Stimulated activated naive CD8-positive, alpha-beta T cell treated with anti-CD3 and anti-CD28 coated beads, Interleukin-15, Interleukin-2, amounts not matched to agents 100 ng/mL and 50 ng/mL, for 24 hours (primary cell): ENCODE data around the gene PLS1.

Experiments
- H3K27ac Mint-ChIP-seq: one replicate; pipeline ENCODE4 v1.8.0; 2021; ENCODE audit warnings: mild to moderate bottlenecking, mixed read lengths
- H3K27me3 Mint-ChIP-seq: one replicate; pipeline ENCODE4 v1.8.0; 2021; ENCODE audit warnings: mixed read lengths
- H3K36me3 Mint-ChIP-seq: one replicate; pipeline ENCODE4 v1.8.0; 2021; ENCODE audit warnings: low read depth, mixed read lengths
- H3K4me1 Mint-ChIP-seq: one replicate; pipeline ENCODE4 v1.8.0; 2021; ENCODE audit warnings: low read depth, mixed read lengths
- H3K4me3 Mint-ChIP-seq: one replicate; pipeline ENCODE4 v1.8.0; 2021; ENCODE audit warnings: mild to moderate bottlenecking, mixed read lengths
- H3K9me3 Mint-ChIP-seq: one replicate; pipeline ENCODE4 v1.8.0; 2021; ENCODE audit warnings: mixed read lengths

PLS1 gene

DNA sequence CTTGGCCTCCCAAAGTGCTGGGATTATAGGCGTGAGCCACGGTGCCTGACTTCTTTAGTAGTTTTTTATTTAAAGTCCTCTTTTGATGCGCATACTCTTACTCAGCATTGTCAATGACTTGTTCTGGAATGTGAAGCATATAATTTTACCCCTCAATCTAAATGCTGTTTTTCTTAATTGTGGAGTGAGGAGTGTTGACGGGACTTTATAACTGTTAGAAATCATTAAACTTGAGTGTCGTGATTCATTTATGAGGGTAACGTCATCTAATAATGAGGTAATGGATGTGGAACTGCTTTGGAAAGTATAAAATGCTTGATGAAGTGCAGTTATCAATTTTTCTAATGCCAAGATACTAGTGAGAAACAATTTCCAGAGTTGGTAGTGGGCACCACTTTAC lies 48.3 kb downstream of the PLS1 start:
- Mint-ChIP-seq H3K4me1 (no peaks in the 10 kb centered on the region), H3K4me3 (no peak overlapping the region), H3K9me3 (no peaks in the 10 kb centered on the region)

DNA sequence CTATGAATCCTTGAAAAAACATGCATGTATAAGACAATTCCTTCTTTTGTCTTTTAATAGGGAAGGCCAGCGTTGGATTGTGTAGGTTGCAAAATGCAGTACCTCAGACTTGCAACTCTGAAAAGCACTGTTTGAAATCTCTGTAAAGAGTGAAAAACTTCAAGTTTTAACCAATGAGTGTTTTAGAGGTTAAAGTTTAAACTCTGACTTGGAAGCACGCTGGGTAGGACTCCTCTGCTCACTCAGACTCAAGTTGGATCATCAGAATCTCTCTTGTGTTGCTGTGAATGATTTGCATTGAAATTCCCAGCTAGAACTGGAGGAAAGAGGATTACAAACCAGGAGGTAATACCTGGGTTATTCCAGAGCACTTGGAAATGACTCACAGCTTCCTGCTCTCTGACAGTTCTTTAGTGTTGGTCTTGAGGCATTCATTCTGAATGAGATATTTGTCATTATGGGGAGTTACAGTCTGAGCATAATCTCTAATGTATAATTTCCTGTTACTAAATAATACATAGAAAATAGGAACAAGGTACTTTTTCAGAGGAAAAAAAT lies 49.1 kb downstream of the PLS1 start:
- no peaks in the 10 kb centered on the region for H3K4me1 Mint-ChIP-seq
- H3K27me3 Mint-ChIP-seq: peaks cover under 1% of the 10 kb centered on the region
- H3K9me3 Mint-ChIP-seq: no peaks in the 10 kb centered on the region
- H3K27ac Mint-ChIP-seq: no peak overlapping the region
- no peak overlapping the region for H3K4me3 Mint-ChIP-seq
- H3K36me3 Mint-ChIP-seq: no peaks in the 10 kb centered on the region

More for the DNA sequence above, 48.3 kb downstream of the PLS1 start:
- no peak overlapping the region for H3K27ac Mint-ChIP-seq
- H3K27me3 Mint-ChIP-seq: no peaks in the 10 kb centered on the region
- H3K36me3 Mint-ChIP-seq: no peaks in the 10 kb centered on the region

DNA sequence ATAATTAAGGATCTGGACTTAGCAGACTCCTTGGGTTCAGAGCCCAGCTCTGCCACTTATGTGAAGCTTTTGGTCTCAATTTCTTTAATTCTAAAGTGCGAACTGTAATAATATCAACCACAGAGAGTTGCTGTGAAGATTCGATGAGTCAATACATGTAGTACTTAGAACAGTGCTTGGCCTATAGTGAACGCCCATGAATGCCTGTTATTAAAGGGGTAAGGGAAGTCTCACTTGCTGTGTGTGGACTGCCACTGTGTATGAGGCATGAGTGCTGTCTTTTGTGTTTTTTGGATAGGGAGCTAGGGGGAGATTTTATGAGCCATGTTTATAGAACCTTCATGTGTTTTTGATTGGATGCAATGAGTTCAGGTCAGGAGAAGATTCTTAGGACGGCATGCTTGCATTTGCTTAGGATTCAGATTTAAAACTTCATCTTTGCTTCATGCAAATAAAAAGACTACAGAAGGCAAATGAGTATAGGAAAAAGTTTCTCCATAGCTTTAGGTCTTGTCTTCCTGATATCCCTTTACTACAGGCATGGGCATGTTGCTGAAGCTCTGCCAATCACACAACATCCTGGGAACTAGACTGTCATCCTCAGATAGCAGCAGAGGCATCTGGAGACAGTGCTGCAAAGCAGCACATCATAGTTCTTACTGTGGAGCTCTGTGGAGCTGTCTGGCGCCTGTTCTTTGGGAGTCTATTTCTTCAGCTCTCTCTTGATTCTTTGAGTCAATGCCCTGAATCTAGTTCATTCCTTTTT lies 50.0 kb downstream of the PLS1 start:
- Mint-ChIP-seq H3K9me3 (no peaks in the 10 kb centered on the region), H3K4me3 (no peak overlapping the region), H3K4me1 (no peaks in the 10 kb centered on the region), H3K27ac (no peak overlapping the region), H3K27me3 (peaks cover 4% of the 10 kb centered on the region), H3K36me3 (no peaks in the 10 kb centered on the region)

DNA sequence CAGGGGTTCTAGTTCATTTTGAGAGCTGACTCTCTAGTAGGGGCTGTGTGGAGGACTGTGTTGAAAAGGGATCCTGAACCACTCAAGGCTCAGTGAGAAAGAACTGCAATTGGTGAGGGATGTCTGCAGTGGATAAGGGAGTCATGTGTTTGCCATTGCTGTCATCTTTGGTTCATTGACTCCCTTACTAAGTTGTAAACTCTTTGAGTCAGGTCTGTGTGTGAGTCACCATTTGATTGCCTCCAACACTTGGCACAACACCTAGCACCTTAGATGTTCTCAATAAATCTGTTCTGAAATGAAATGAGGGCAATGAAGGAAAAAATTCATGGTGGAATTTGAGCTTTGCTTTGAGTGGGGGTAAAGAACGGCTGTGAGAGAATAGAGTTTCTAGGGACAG lies 51.7 kb downstream of the PLS1 start:
- Mint-ChIP-seq H3K4me1 (no peaks in the 10 kb centered on the region), H3K36me3 (no peaks in the 10 kb centered on the region), H3K27ac (no peak overlapping the region), H3K27me3 (peaks cover 4% of the 10 kb centered on the region), H3K4me3 (no peak overlapping the region), H3K9me3 (no peaks in the 10 kb centered on the region)

DNA sequence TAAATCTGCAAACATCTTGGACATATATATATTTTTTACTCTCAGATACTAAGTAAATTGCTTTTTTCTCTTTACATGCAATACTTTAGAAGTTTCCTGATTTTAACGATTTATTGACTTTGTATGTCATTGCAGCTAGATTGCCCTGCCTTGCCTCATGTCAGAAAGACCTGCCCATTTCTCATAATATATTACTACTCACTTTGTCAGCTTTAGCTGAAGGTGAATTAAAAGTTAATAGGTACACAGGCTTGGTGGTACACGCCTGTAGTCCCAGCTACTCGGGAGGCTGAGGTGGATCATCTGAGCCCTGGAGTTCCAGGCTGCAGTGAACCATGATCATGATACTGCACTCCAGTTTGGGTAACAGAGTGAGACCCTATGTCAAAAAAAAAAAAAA lies 52.8 kb downstream of the PLS1 start:
- Mint-ChIP-seq H3K27ac (no peak overlapping the region), H3K4me3 (no peak overlapping the region), H3K9me3 (no peaks in the 10 kb centered on the region), H3K36me3 (no peaks in the 10 kb centered on the region), H3K4me1 (no peaks in the 10 kb centered on the region), H3K27me3 (peaks cover 4% of the 10 kb centered on the region)

DNA sequence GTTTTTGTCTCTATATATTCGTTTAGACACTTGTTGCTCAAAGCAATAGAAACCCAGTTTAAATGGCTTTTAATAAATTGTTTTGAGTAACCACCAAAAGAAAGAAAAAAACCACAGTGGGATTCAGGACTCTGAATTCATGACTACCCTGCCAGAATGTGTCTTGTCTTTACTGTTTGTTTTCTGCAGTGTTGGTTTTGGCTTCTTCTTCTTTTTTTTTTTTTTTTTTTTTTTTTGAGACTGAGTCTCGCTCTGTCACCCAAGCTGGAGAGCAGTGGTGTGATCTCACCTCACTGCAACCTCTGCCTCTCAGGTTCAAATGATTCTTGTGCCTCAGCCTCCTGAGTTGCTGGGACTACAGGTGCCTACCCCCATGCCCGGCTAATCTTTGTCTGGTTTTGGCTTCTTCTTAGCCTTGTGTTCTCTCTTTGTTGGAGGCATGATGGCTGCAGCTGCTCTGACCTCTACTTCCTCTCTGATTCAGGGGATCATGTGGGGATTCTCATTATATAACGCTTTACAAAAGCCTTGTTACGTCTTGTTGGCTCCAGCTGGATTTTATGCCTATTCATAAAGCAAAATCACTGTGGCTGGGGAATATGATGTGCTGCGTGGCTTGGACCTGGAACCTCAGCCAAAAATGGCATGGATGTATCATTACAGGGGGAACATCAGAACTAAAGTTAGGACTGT lies 54.0 kb downstream of the PLS1 start:
- Mint-ChIP-seq H3K4me1 (no peaks in the 10 kb centered on the region), H3K27me3 (peaks cover 4% of the 10 kb centered on the region), H3K36me3 (no peaks in the 10 kb centered on the region), H3K4me3 (no peak overlapping the region), H3K27ac (no peak overlapping the region), H3K9me3 (no peaks in the 10 kb centered on the region)

DNA sequence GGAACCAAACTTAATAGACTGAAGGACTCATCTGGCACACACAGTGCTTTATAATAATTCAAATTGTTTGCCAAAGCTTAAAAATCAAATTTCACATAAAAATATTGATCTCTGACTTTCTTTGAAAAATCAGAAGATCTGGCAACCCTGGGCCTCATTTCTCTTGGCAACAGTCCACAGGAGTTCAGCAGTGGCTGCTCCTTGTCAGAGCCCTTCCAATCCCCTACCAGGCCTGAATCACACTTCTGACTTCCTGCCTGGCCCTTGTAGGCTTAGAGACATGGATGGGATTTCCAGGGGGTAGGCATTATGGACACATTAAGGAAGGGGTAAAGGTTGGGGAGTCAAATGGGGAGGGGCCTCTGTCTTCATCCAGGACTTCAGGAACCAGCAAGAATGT lies 55.5 kb downstream of the PLS1 start:
- no peaks in the 10 kb centered on the region for H3K36me3 Mint-ChIP-seq
- no peak overlapping the region for H3K4me3 Mint-ChIP-seq
- H3K27me3 Mint-ChIP-seq: peaks cover 4% of the 10 kb centered on the region
- no peaks in the 10 kb centered on the region for H3K9me3 Mint-ChIP-seq
- H3K27ac Mint-ChIP-seq: no peak overlapping the region
- H3K4me1 Mint-ChIP-seq: no peaks in the 10 kb centered on the region

DNA sequence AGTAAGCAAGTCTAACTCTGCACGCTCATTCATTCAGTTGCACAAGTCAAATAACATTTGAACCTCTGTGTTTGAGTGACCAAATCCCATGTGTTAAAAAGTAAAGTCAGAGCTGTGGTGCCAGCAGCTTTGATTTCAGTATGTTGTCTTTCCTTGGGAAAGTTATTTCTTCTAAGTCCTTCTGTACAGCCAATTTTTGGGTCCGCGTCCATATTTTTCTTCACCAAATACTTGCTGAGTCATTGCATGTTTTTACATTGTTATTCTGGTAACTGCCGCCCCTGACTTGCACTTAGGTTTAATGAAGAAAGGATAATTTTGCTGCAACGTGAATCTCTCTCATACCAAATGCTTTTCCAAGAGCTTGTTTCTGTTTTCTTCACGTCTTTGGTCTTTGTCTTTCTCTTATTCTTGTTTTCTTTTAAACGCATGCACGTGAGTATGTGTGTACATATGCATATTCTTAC lies 56.7 kb downstream of the PLS1 start:
- Mint-ChIP-seq H3K27me3 (peaks cover 4% of the 10 kb centered on the region), H3K36me3 (no peaks in the 10 kb centered on the region), H3K4me1 (no peaks in the 10 kb centered on the region), H3K27ac (no peak overlapping the region), H3K4me3 (no peak overlapping the region), H3K9me3 (no peaks in the 10 kb centered on the region)

DNA sequence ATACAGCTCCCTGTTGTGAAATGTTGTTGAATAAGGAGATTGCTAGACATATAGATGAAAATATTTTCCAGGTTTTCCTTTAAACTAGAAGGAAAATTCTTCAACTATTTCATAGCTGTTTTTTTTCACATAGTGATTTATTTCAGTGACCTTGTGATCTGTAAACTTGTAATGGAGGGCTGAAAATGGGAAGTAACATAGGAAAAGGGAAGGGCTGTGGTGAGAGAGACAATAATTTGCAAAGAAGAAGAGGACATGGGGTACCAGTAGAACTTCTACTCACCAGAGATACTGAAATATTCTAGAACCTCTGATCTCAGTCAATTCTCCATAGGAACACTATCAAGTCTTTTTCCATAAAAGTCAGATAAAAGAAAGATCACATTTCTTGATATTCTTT lies 60.4 kb downstream of the PLS1 start:
- no peaks in the 10 kb centered on the region for H3K36me3 Mint-ChIP-seq
- H3K27ac Mint-ChIP-seq: no peak overlapping the region
- H3K9me3 Mint-ChIP-seq: no peaks in the 10 kb centered on the region
- no peak overlapping the region for H3K4me3 Mint-ChIP-seq
- H3K4me1 Mint-ChIP-seq: no peaks in the 10 kb centered on the region
- no peaks in the 10 kb centered on the region for H3K27me3 Mint-ChIP-seq

DNA sequence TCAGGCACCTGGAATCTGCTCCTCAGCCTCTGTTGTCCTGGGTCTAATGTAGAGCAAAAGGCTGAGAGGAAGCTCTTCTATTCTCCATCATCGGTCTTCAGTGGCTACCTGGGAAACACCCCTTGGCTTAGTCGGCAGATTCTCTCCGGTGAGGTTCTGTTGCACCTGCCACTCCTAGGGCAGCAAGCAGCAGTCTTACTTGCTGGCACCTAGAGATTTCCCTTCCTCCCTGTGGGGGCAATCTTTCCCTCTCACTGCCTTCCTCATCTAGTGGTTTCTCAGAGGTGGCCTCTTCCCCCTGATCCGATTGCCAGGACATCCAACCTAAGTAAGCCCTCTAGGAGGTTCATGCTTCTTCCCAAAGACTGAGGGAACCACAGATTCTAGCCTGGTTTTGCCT lies 60.8 kb downstream of the PLS1 start:
- H3K27ac Mint-ChIP-seq: no peak overlapping the region
- no peaks in the 10 kb centered on the region for H3K9me3 Mint-ChIP-seq
- H3K36me3 Mint-ChIP-seq: no peaks in the 10 kb centered on the region
- H3K27me3 Mint-ChIP-seq: no peaks in the 10 kb centered on the region
- no peaks in the 10 kb centered on the region for H3K4me1 Mint-ChIP-seq
- no peak overlapping the region for H3K4me3 Mint-ChIP-seq

DNA sequence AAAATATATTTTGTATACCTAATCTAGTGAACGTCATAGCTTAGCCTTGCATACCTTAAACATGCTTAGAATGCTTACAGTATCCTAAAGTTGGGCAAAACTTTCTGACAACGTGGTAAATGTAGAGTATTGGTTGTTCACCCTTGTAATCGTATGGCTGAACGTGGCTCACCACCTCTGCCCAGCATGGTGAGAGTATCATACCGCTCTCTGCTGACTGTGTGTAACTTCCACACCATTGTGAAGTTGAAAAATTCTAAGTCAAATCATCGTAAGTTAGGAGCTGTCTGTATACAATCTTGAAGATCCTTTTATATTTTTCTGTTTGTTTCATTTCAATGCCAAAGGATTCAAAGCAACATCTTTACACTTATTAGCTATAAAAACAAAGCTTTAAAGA lies 64.2 kb downstream of the PLS1 start:
- Mint-ChIP-seq H3K27me3 (no peaks in the 10 kb centered on the region), H3K9me3 (no peaks in the 10 kb centered on the region), H3K27ac (no peak overlapping the region), H3K36me3 (no peaks in the 10 kb centered on the region), H3K4me3 (no peak overlapping the region), H3K4me1 (no peaks in the 10 kb centered on the region)

DNA sequence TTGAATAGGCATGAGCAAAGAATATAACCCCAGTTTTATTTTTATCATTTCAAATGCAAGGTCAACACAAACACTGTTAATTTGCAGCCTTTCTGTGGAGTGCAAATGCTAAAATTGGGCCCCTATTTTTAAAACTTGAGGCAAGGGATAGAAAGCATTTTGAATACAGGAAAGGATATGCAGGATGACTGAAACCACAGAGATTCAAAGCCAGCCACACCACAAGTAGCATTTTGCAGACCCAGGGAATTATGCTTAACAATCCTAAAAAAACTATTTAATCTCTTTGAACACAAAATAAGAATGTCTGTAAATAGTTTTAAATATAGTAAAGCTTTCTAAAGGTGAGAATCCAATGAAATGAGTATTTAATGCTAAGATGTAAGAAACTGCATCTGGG lies 64.7 kb downstream of the PLS1 start:
- Mint-ChIP-seq H3K4me1 (no peaks in the 10 kb centered on the region), H3K27ac (no peak overlapping the region), H3K27me3 (no peaks in the 10 kb centered on the region), H3K9me3 (no peaks in the 10 kb centered on the region), H3K36me3 (no peaks in the 10 kb centered on the region), H3K4me3 (no peak overlapping the region)

DNA sequence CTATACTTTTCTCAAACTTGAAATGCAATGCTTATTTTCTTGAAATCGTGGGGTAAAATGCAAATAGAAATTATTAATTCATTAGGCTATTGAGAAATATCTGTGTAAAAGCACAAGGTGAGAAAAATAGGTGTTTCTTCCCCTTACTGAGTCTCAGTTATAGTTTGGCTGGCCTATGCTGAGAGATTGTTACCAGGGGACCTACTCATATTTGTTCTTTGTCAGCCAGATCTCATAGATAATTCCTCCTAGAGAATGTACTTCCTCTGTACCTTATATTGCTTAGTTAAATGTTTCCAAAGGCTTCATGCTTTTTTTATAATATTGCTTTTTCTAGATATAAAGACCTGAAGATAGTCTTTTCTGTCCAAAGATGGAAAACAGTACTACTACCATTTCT lies 67.7 kb downstream of the PLS1 start:
- Mint-ChIP-seq H3K27me3 (no peaks in the 10 kb centered on the region), H3K4me1 (no peaks in the 10 kb centered on the region), H3K4me3 (no peak overlapping the region), H3K9me3 (no peaks in the 10 kb centered on the region), H3K36me3 (no peaks in the 10 kb centered on the region), H3K27ac (no peak overlapping the region)

DNA sequence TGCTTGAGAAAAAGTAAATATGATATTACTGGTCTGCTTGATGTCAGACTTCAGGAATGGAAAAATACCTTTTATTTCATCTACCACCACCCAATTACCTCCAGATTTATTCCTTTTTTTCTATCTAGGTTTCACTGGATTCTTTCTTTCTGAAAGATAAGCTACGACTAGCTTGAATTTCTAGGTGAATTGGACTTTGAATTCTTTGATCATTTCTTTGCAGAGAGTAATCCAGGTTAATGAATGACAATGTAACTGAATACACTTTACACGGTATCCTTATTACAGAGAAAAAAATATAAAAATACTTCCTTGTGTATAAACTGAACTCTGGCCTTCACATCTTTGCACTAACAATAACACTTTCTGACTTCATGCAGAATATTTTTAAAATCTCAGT lies 68.1 kb downstream of the PLS1 start:
- Mint-ChIP-seq H3K4me1 (no peaks in the 10 kb centered on the region), H3K4me3 (no peak overlapping the region), H3K27me3 (no peaks in the 10 kb centered on the region), H3K36me3 (no peaks in the 10 kb centered on the region), H3K9me3 (no peaks in the 10 kb centered on the region), H3K27ac (no peak overlapping the region)

DNA sequence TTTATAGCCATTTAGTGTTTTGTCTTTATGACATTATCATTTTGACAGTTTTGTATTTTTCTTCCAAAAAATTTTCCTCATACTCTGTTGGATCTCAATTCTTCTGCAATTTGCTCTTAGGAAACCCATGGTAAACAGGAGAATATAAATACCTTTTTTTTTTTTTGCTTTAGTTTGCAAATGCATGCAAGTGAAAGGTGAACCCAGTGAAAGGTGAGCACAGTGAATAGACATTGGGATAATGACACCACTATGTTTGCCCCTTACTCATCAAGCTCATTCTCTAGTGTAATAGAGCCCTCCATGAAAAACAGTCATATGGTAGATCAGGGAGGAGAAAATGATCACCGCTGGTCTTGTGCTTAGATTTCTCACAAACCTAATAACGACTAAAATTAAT lies 68.6 kb downstream of the PLS1 start:
- H3K9me3 Mint-ChIP-seq: no peaks in the 10 kb centered on the region
- H3K27ac Mint-ChIP-seq: no peak overlapping the region
- no peaks in the 10 kb centered on the region for H3K36me3 Mint-ChIP-seq
- no peaks in the 10 kb centered on the region for H3K4me1 Mint-ChIP-seq
- no peaks in the 10 kb centered on the region for H3K27me3 Mint-ChIP-seq
- no peak overlapping the region for H3K4me3 Mint-ChIP-seq
